ENCODE measurements around the gene RAB3IL1.

- TF ChIP-seq CTCF (conservative IDR thresholded peaks at IDR 0.05; ENCODE audit: low read length) = peak; percentile 12; the same call in 1 of the 2 replicates
- TF ChIP-seq EZH2phosphoT487 (IDR thresholded peaks at IDR 0.05; ENCODE audit: borderline replicate concordance) = no peak
These were observed 26.6 kb downstream of the RAB3IL1 start for GRCh38 chr11:61890529-61891330.
